ENCODE measurements around the gene SRRD. TPM values are rescaled to one million over a fixed set of nuclear protein-coding genes. Genes with fewer than 3 reads are reported as not detected.

The SRRD gene
- total RNA-seq, 4 donors from 2014 or later: 11.2 to 16.3 (median 14.1) TPM

DNA sequence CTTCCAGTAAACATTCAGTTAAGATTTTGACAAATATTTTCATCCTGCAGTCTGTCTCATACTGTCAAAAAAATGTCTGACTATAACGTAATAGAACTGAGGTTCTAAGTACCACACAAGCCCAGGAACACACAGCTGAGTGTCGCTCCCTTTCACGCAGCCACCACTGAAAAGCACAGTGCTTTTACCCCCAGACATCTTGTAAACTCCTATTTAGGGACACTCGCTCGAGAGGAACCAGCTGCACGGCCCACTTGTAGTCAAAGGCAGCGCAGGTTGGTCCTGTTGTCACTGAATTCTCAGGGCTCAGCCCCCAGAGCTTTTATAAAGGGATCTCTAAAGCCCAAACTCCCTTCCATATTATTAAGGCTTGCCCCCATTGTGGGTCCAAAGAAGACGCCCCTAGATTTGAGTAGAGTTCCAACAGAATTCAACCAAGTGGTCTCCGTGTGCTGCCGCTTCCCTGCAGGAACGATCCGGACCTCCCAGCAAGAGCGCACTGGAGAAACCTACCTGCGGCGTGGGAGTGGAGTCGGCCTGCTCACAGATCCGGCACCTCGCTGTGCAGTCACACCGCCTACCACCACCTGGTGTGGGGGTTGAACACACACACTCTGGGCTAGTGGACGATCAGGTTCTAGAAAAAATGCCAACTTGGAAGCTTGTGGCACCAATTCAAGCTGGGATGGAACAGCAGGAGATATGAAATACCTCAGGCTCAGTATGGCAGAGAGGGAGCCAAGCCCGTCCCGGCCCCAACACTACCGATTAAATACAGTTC lies 31.3 kb upstream of the SRRD start:
- Histone ChIP-seq H3K4me1 (peaks cover 10% of the 10 kb centered on the region), H3K27ac (no peak overlapping the region), H3K9me3 (no peaks in the 10 kb centered on the region), H3K4me3 (no peak overlapping the region), H3K36me3 (peaks cover 55% of the 10 kb centered on the region), H3K27me3 (no peaks in the 10 kb centered on the region)
- DNase-seq (ENCODE audit: low spot score in 2 of 2): no peak
- TF ChIP-seq POLR2AphosphoS5 (IDR thresholded peaks at IDR 0.05) (no peak), EP300 (IDR thresholded peaks at IDR 0.05) (no peak), POLR2A (IDR thresholded peaks at IDR 0.05) (no peak)
- TF ChIP-seq, protein P1, sequence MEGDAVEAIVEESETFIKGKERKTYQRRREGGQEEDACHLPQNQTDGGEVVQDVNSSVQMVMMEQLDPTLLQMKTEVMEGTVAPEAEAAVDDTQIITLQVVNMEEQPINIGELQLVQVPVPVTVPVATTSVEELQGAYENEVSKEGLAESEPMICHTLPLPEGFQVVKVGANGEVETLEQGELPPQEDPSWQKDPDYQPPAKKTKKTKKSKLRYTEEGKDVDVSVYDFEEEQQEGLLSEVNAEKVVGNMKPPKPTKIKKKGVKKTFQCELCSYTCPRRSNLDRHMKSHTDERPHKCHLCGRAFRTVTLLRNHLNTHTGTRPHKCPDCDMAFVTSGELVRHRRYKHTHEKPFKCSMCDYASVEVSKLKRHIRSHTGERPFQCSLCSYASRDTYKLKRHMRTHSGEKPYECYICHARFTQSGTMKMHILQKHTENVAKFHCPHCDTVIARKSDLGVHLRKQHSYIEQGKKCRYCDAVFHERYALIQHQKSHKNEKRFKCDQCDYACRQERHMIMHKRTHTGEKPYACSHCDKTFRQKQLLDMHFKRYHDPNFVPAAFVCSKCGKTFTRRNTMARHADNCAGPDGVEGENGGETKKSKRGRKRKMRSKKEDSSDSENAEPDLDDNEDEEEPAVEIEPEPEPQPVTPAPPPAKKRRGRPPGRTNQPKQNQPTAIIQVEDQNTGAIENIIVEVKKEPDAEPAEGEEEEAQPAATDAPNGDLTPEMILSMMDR (IDR thresholded peaks at IDR 0.05): no peak
- WGBS: 95% methylated on average over 22 of the region's 23 CpGs

DNA sequence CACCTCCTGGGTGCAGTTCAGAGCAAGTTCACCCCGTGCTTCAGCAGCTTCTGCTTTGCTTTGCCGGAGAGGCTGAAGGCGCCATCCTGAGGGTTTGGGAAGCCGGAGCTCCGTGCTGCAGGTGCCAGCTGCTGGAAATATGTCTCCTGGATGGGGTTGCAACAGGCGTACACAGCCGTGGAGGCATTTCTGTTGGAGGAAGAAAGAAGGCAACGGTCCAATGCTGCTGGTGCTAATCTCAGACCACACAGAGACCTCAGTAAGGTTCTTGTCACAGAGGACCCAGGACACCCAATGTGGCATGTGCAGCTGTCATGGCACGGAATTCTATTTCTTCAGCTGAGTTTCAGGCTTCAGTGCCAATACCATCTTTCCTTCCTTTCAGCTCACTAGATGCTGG lies 30.5 kb upstream of the SRRD start:
- Histone ChIP-seq H3K27me3 (no peaks in the 10 kb centered on the region), H3K4me3 (no peak overlapping the region), H3K27ac (no peak overlapping the region), H3K36me3 (peaks cover 63% of the 10 kb centered on the region), H3K9me3 (no peaks in the 10 kb centered on the region), H3K4me1 (peaks cover 9% of the 10 kb centered on the region)
- no peak for DNase-seq (ENCODE audit: low spot score in 2 of 2)
- TF ChIP-seq, protein P1 (IDR thresholded peaks at IDR 0.05): no peak
- TF ChIP-seq POLR2AphosphoS5 (IDR thresholded peaks at IDR 0.05) (no peak), POLR2A (IDR thresholded peaks at IDR 0.05) (no peak), EP300 (IDR thresholded peaks at IDR 0.05) (no peak)
- WGBS: 89% methylated on average over 9 of the region's 9 CpGs

DNA sequence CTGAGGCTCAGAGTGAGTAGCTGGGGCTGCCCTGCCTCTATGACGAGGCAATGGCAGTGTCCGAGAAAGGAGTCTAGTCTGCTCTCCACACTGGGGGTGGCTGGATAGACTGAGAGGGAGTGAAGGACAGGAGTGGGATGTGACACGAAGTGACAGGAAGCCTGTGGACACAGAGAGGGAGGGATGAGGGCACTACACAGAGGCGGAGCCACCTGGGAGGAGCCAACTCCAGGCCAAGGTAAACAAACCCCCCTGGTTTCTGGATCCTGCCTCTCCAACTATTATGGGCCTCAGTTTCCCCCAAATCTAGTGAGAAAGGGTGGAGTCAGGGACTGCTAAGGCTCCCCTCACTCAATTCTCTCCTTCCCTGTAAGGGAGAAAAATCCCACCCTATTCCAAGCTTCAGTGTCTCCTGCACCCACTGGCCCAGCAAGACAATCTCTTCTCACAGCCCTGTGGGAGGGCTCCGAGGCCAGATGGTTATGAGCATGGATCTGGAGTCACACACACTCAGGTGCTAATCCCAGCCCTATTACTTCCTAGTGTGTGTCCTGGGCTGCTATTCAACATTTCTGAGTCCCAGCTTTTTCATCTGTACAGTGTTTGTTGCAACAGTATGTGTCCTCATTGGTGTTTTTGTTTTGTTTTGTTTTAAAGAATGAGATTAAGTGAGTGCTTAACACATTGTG lies 29.7 kb upstream of the SRRD start:
- H3K27ac ChIP-seq: no peak overlapping the region
- no peaks in the 10 kb centered on the region for H3K27me3 ChIP-seq
- no peak overlapping the region for H3K4me3 ChIP-seq
- DNase-seq (ENCODE audit: low spot score in 2 of 2): no peak
- no peak for TF ChIP-seq POLR2AphosphoS5 (IDR thresholded peaks at IDR 0.05)
- TF ChIP-seq, protein P1 (IDR thresholded peaks at IDR 0.05): no peak
- no peak for TF ChIP-seq POLR2A (IDR thresholded peaks at IDR 0.05)
- H3K9me3 ChIP-seq: no peaks in the 10 kb centered on the region
- peaks cover 1% of the 10 kb centered on the region for H3K4me1 ChIP-seq
- peaks cover 70% of the 10 kb centered on the region for H3K36me3 ChIP-seq
- 92% methylated on average over 5 of the region's 5 CpGs for WGBS

DNA sequence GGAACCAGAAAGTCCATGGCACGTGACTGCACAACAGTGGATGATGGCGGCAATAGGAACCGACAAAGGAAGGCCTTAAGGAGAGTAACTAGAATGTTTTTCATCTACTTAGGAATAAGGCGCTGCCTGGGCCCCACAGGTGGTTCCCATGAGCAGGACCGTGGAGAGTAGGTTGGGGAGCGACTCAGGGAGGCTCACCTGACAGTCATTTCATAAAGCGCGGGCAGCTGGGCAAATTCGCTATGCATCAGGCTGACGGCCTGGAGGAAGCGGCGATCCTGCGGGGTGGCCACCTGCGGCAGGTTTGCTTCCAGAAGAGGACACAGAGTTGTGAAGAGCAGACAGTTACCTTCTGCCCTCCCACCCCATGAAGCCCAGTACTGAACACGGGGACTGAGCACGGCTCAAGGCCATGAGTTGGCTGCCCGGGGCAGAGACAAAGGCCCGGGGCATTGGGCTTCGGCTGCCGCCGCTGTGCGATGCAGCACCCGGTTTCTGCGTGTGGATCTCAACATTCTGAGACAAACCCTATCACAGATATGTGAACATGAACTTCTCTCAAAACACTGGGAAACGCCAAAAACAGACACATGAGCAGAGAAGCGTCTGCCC lies 25.9 kb upstream of the SRRD start:
- Histone ChIP-seq H3K27ac (no peak overlapping the region), H3K4me1 (peaks cover 23% of the 10 kb centered on the region), H3K9me3 (no peaks in the 10 kb centered on the region), H3K27me3 (no peaks in the 10 kb centered on the region), H3K4me3 (no peak overlapping the region), H3K36me3 (peaks cover 65% of the 10 kb centered on the region)
- WGBS: 95% methylated on average over 26 of the region's 26 CpGs
- DNase-seq (ENCODE audit: low spot score in 2 of 2): no peak
- TF ChIP-seq, protein P1 (IDR thresholded peaks at IDR 0.05): no peak
- TF ChIP-seq POLR2AphosphoS5 (IDR thresholded peaks at IDR 0.05) (no peak), EP300 (IDR thresholded peaks at IDR 0.05) (no peak)

DNA sequence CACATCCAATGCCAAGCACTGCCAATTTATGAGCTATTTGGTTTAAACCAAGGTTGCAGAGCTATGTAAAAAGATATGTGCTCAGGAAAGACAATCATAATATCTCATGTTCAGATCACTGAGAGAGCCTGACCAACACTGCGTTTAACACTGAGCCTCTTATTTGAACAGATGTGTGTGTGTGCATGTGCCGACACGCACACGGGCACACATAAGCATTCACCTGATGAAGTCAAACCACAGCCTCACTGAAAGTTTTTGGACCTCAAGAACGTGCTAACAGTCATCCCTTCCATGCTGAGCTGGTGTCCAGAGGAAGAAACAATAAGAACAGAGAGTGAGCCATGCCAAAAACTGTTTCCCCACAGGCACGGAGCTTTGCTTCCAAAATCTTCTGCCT lies 23.5 kb upstream of the SRRD start:
- H3K9me3 ChIP-seq: no peaks in the 10 kb centered on the region
- no peaks in the 10 kb centered on the region for H3K27me3 ChIP-seq
- no peak for TF ChIP-seq POLR2A (IDR thresholded peaks at IDR 0.05)
- TF ChIP-seq POLR2AphosphoS5 (IDR thresholded peaks at IDR 0.05): no peak
- no peak for TF ChIP-seq EP300 (IDR thresholded peaks at IDR 0.05)
- TF ChIP-seq, protein P1 (IDR thresholded peaks at IDR 0.05): no peak
- no peak for DNase-seq (ENCODE audit: low spot score in 2 of 2)
- no peak overlapping the region for H3K4me3 ChIP-seq
- 57% methylated on average over 6 of the region's 6 CpGs for WGBS
- no peak overlapping the region for H3K27ac ChIP-seq
- peaks cover 72% of the 10 kb centered on the region for H3K36me3 ChIP-seq
- peaks cover 43% of the 10 kb centered on the region for H3K4me1 ChIP-seq

All from suprapubic skin (tissue), 4 donors.